OCI-LY7 (cell line): Measurements from ENCODE around the gene SLC25A39. TPM values are rescaled to one million over a fixed set of nuclear protein-coding genes. Genes with fewer than 3 reads are reported as not detected.
"Not testable (repeated sequence)": the region's sequence is repeated elsewhere in the genome, so short reads cannot be mapped to it uniquely, and the experiment has no call there.

ENCODE experiments used
- BruUV-seq: library from RNA; stranded (reverse); fragments of 400-500 nt; replicated peaks from 2 replicates; lab custom pipeline; 2021; lab: Mats Ljungman, UMichigan
- CTCF ChIA-PET: fragments of 300-600 bp; sonication (Branson Sonifier 250); formaldehyde crosslinking; loops from one replicate; lab custom pipeline; 2022; ENCODE audit warnings: antibody characterized with exemption; ENCODE audit not compliant: unreplicated experiment; lab: Charles Lee
- POLR2A ChIA-PET: fragments of 300-600 bp; sonication (Branson Sonifier 250); formaldehyde crosslinking; loops from one replicate; lab custom pipeline; 2022; ENCODE audit warnings: antibody characterized with exemption; lab: Charles Lee
- DNase-seq: peaks from one replicate; pipeline ENCODE4 v3.0.0-alpha.2; 2015; ENCODE audit warnings: low spot score
- H2AFZ ChIP-seq: fragments of 200-600 bp; sonication (generic), shearing (Covaris generic); 2 replicates; pipeline ENCODE4 v1.6.1; 2014; ENCODE audit warnings: mild to moderate bottlenecking, antibody characterized with exemption, low read length, moderate library complexity
- H3K27ac ChIP-seq: fragments of 200-600 bp; sonication (generic); 2 replicates; pipeline ENCODE4 v1.5.1; 2014; ENCODE audit warnings: mixed run types, low read depth, mild to moderate bottlenecking, moderate library complexity, low read length, inconsistent platforms; ENCODE audit not compliant: poor library complexity, severe bottlenecking
- H3K36me3 ChIP-seq: fragments of 200-600 bp; sonication (generic); 2 replicates; pipeline ENCODE4 v1.6.1; 2014; ENCODE audit warnings: mild to moderate bottlenecking, antibody characterized with exemption, low read length, moderate library complexity, mixed read lengths; ENCODE audit not compliant: insufficient read depth
- H3K4me1 ChIP-seq: fragments of 200-600 bp; sonication (generic); 2 replicates; pipeline ENCODE4 v1.5.1; 2014; ENCODE audit warnings: mild to moderate bottlenecking, low read length; ENCODE audit not compliant: insufficient read depth, poor library complexity, severe bottlenecking
- H3K4me2 ChIP-seq: fragments of 200-600 bp; sonication (generic); 2 replicates; pipeline ENCODE4 v1.6.1; 2014; ENCODE audit warnings: mild to moderate bottlenecking, low read length
- H3K4me3 ChIP-seq: fragments of 200-600 bp; sonication (generic); 2 replicates; pipeline ENCODE4 v1.5.1; 2014; ENCODE audit warnings: mild to moderate bottlenecking, low read depth, low read length; ENCODE audit not compliant: poor library complexity, severe bottlenecking
- H3K79me2 ChIP-seq: fragments of 200-600 bp; sonication (generic); 2 replicates; pipeline ENCODE4 v1.6.1; 2016; ENCODE audit warnings: low read depth, mild to moderate bottlenecking, low read length, moderate library complexity, mixed read lengths; ENCODE audit not compliant: insufficient read depth
- H3K9me2 ChIP-seq: fragments of 200-600 bp; sonication (generic); 2 replicates; pipeline ENCODE4 v1.6.1; 2016; ENCODE audit warnings: mild to moderate bottlenecking, low read length, mixed read lengths; ENCODE audit not compliant: insufficient read depth
- H3K9me3 ChIP-seq: fragments of 200-600 bp; sonication (generic); 2 replicates; pipeline ENCODE4 v1.6.1; 2014; ENCODE audit warnings: mild to moderate bottlenecking, mixed run types, low read length, mixed read lengths
- H4K20me1 ChIP-seq: fragments of 200-600 bp; sonication (generic); 2 replicates; pipeline ENCODE4 v1.6.1; 2014; ENCODE audit warnings: mild to moderate bottlenecking, antibody characterized with exemption, low read length, moderate library complexity, mixed read lengths; ENCODE audit not compliant: insufficient read depth
- EZH2phosphoT487 ChIP-seq: fragments of 200-600 bp; sonication (generic); IDR thresholded peaks from 2 replicates; pipeline ENCODE4 v1.6.1; 2018; ENCODE audit warnings: low read depth, borderline replicate concordance, mild to moderate bottlenecking, mixed run types, antibody characterized with exemption, low read length, moderate library complexity, mixed read lengths
- intact Hi-C: fragments of 100-400 bp; cut with micrococcal nuclease; formaldehyde crosslinking; loops from one replicate; pipeline ENCODE4 v1.10.0; 2022; ENCODE audit not compliant: unreplicated experiment
- total RNA-seq, 2 experiments: library from RNA; depleted of rRNA in 1 of 2; stranded (reverse); fragments of >200 nt in 1 of 2; shearing (Covaris generic) in 1 of 2; gene quantifications; 2 replicates each; pipeline ENCODE4 v1.2.3, GENCODE V29; 2014 to 2022
- TF ChIP-seq, protein P1 (sequence below): fragments of 200-600 bp; sonication (generic); conservative IDR thresholded peaks from 2 replicates; pipeline ENCODE4 v1.5.1; 2014; ENCODE audit warnings: mild to moderate bottlenecking, antibody characterized with exemption, low read length, moderate library complexity, mixed read lengths

Gene SLC25A39
- total RNA-seq, 2 experiments from 2014 or later: 156 to 159 TPM

DNA sequence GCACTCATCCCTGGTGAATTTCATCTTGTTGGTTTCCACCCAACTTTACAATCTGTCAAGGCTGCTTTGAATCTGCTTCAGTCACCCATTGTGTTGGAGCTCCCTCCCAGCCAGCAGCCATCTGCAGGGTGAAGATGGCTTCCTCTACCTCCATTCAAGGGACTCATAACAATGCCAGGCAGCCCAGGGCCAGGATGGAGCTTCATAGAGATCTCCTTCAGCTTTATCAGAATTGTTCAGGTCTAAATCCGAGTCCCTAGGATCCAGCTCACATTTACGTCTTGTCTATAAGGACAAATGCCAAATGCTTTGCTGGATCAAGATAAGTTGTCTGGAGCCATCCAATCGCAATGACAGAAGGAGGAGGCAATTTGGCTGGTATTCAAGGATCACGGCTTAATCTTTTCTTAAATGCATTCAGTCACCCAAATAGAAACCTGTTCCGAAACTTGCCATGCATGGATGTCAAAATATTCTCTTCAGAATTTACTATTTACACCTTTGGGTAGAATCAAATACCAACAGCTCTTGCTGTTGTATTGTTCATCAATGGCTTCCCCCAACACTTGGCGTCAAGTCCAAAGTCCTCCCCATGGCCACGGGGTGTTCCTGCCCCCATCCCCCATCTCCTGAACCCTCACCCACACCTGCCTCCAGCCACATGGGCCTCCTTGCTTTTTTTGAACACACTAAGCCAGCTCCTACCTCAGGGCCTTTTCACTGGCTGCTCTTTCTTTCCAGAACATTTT, 42.8 kb upstream of the SLC25A39 start:
- Histone ChIP-seq H3K9me2 (no peaks in the 10 kb centered on the region), H3K4me1 (peaks cover 6% of the 10 kb centered on the region), H4K20me1 (no peaks in the 10 kb centered on the region), H3K4me2 (no peak overlapping the region), H3K79me2 (no peaks in the 10 kb centered on the region), H3K36me3 (no peaks in the 10 kb centered on the region), H3K27ac (no peak overlapping the region), H2AFZ (no peak overlapping the region), H3K9me3 (no peaks in the 10 kb centered on the region), H3K4me3 (no peak overlapping the region)
- CTCF ChIA-PET: no interaction called here
- POLR2A ChIA-PET: interaction anchor here (0.6 kb wide), 1 partner anchor 149 kb away, joined by 3 read pairs; no protein-coding TSS in a partner anchor
- TF ChIP-seq, protein P1, sequence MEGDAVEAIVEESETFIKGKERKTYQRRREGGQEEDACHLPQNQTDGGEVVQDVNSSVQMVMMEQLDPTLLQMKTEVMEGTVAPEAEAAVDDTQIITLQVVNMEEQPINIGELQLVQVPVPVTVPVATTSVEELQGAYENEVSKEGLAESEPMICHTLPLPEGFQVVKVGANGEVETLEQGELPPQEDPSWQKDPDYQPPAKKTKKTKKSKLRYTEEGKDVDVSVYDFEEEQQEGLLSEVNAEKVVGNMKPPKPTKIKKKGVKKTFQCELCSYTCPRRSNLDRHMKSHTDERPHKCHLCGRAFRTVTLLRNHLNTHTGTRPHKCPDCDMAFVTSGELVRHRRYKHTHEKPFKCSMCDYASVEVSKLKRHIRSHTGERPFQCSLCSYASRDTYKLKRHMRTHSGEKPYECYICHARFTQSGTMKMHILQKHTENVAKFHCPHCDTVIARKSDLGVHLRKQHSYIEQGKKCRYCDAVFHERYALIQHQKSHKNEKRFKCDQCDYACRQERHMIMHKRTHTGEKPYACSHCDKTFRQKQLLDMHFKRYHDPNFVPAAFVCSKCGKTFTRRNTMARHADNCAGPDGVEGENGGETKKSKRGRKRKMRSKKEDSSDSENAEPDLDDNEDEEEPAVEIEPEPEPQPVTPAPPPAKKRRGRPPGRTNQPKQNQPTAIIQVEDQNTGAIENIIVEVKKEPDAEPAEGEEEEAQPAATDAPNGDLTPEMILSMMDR: no peak
- no peak for DNase-seq
- BruUV-seq: no TSS peak
- intact Hi-C loops: no loop called here

DNA sequence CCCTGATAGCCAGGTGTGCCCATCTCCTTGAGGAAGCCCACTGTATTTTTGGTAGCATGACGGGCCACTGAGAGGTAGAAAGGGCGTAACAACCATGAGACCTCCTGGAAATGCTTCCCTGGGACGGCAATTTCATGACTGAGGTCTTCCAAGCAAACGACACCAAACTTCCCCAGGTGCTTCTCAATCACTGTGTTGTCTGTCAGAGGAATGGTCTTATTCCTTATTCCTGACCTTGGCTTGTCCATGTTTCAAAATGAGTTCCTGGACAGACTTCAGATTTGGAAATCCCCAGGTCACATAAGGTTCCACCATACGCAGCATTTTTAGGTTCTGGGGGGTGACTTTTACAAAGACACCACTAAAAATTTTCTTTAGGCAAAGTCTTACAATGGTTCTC, 40.4 kb upstream of the SLC25A39 start:
- H3K79me2 ChIP-seq, H3K9me2 ChIP-seq, H4K20me1 ChIP-seq, DNase-seq, H2AFZ ChIP-seq, intact Hi-C loops, H3K4me2 ChIP-seq, H3K4me3 ChIP-seq, POLR2A ChIA-PET, H3K9me3 ChIP-seq, BruUV-seq, H3K36me3 ChIP-seq, H3K27ac ChIP-seq: not testable (repeated sequence)
- CTCF ChIA-PET: interaction anchor here (0.6 kb wide), 1 partner anchor 161 kb away, joined by 3 read pairs; no protein-coding TSS in a partner anchor
- peaks cover 29% of the 10 kb centered on the region for H3K4me1 ChIP-seq

DNA sequence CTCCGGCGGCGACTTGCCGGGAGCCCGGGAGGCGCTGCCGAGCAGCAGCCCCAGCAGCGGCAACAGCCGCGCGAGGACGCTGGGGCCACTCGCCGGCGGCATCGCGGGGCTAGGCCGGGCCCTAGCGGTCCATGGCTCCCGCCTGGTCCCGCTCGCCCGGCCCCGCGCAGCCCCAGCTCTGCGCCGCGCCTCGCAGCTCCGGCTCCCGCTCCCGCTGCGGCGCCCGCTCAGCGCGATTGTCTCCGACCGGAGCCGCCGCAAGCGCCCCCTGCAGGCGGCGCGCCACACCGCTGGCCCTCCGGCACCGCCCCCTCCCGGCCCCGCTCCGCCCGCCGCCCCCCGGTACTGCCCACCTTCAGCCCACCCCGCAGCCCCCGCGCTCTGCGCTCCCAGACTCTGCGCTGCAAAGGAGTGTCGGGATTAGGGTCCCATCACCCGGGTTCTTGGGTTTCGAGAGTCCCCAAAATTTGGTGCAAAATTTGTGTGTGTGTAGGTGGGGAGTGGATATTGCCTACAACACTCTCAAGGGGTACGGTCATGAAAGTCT, 39.1 kb upstream of the SLC25A39 start, which contains the start of gene FAM171A2:
TSS of gene FAM171A2 (minus strand) at position 241 of the 547 bp plus-strand sequence. CDS start at position 102, 139 bp downstream.
- TF ChIP-seq EZH2phosphoT487: no peak
- TF ChIP-seq, protein P1: peak; percentile 74
- peak; percentile 83 for DNase-seq
- Histone ChIP-seq H2AFZ (peak within 1 kb of the TSS; percentile 83), H3K27ac (no peak within 1 kb of the TSS), H3K9me2 (no peaks in the 10 kb centered on the region), H4K20me1 (no peaks in the 10 kb centered on the region), H3K4me1 (peaks cover 43% of the 10 kb centered on the region), H3K36me3 (no peaks in the 10 kb centered on the region), H3K9me3 (no peaks in the 10 kb centered on the region), H3K79me2 (no peaks in the 10 kb centered on the region), H3K4me2 (peak within 1 kb of the TSS; percentile 89), H3K4me3 (peak within 1 kb of the TSS; percentile 77)
- intact Hi-C loops: no loop called here
- BruUV-seq: no TSS peak
- ChIA-PET CTCF (no interaction called here), POLR2A (interaction anchor here (0.6 to 1.3 kb wide), 3 partner anchors 16 to 180 kb away, joined by 3 to 4 read pairs (median 3); no protein-coding TSS in a partner anchor)
